HepG2 (cell line): ENCODE measurements around the gene RBP5. TPM values are rescaled to one million over a fixed set of nuclear protein-coding genes. Genes with fewer than 3 reads are reported as not detected.

Experiments
- ATAC-seq: fragments of 200-7000 bp; cut with Tn5 transposase; 3 replicates; pipeline ENCODE4 v1.9.1; 2020; ENCODE audit warnings: mild to moderate bottlenecking, moderate library complexity
- BruUV-seq: library from RNA; stranded (reverse); fragments of 400-500 nt; replicated peaks from 2 replicates; lab custom pipeline; 2021; lab: Mats Ljungman, UMichigan
- CTCF ChIA-PET: fragments of 300-600 bp; formaldehyde crosslinking; extraction: SDS; loops from one replicate; lab custom pipeline; 2021; ENCODE audit warnings: low total read pairs, inconsistent platforms, low intra/inter-chr PET ratio; lab: Yijun Ruan, JAX
- POLR2A ChIA-PET: fragments of 350-600 bp; sonication (Branson Sonifier 250); formaldehyde crosslinking; loops from one replicate; lab custom pipeline; 2020; ENCODE audit warnings: antibody characterized with exemption, inconsistent platforms; lab: Yijun Ruan, JAX
- DNase-seq: peaks from one replicate; pipeline ENCODE4 v3.0.0-alpha.2; 2015; ENCODE audit warnings: low spot score
- FAIRE-seq: peaks from 3 replicates; lab custom pipeline; 2011; peaks lifted over from hg19 to GRCh38; lab: Jason Lieb, UNC
- H2AFZ ChIP-seq: one replicate; pipeline ENCODE4 v1.6.1; 2011; ENCODE audit warnings: low read length, inconsistent platforms
- H3K27ac ChIP-seq: fragments of 300-600 bp; 3 replicates; pipeline ENCODE4 v1.8.0; 2011; ENCODE audit warnings: mixed run types, mild to moderate bottlenecking, mixed read lengths, low read length, inconsistent platforms; ENCODE audit not compliant: insufficient read depth; ENCODE audit errors: extremely low read length
- H3K27me3 ChIP-seq, 2 experiments: fragments of 200-600 bp in 1 of 2; 2 replicates in 1 of 2; 3 replicates in 1 of 2; pipeline versions ENCODE4 v1.6.0 to v1.8.0; 2011; ENCODE audit warnings: low read length in 2 of 2, mild to moderate bottlenecking in 2 of 2, moderate library complexity in 2 of 2, inconsistent platforms in 1 of 2; ENCODE audit not compliant: insufficient read depth in 2 of 2, control insufficient read depth in 1 of 2
- H3K36me3 ChIP-seq, 2 experiments: fragments of 200-600 bp in 1 of 2; replicated peaks in 1 of 2; 2 replicates in 1 of 2; 3 replicates in 1 of 2; pipeline versions ENCODE4 v1.5.1 to v1.8.0; 2011; ENCODE audit warnings: low read length in 2 of 2, inconsistent platforms in 1 of 2; ENCODE audit not compliant: insufficient read depth in 2 of 2, control insufficient read depth in 1 of 2
- H3K4me1 ChIP-seq: 2 replicates; pipeline ENCODE4 v1.5.1; 2012; ENCODE audit warnings: low read length, inconsistent platforms; ENCODE audit not compliant: insufficient read depth
- H3K4me2 ChIP-seq: 2 replicates; pipeline ENCODE4 v1.6.0; 2011; ENCODE audit warnings: low read depth, low read length, inconsistent platforms
- H3K4me3 ChIP-seq, 3 experiments: fragments of 200-600 bp in 1 of 3; sonication (generic), shearing (Covaris generic) in 1 of 3; replicated peaks in 1 of 3; 2 replicates each; pipeline ENCODE4 v1.5.1; 2011 to 2016; ENCODE audit warnings: low read length in 3 of 3, inconsistent platforms in 2 of 3, low read depth in 2 of 3, mild to moderate bottlenecking in 2 of 3, control low read depth in 1 of 3, mixed read lengths in 1 of 3; ENCODE audit not compliant: insufficient read depth in 1 of 3
- H3K79me2 ChIP-seq: one replicate; pipeline ENCODE4 v1.6.1; 2011; ENCODE audit warnings: low read length, inconsistent platforms; ENCODE audit not compliant: insufficient read depth
- H3K9ac ChIP-seq: 2 replicates; pipeline ENCODE4 v1.6.0; 2011; ENCODE audit warnings: mild to moderate bottlenecking, low read depth, low read length, inconsistent platforms; ENCODE audit not compliant: insufficient read depth
- H3K9me3 ChIP-seq: 2 replicates; pipeline ENCODE4 v1.5.1; 2012; ENCODE audit warnings: mild to moderate bottlenecking, low read length
- H4K20me1 ChIP-seq: 2 replicates; pipeline ENCODE4 v1.6.0; 2011; ENCODE audit warnings: inconsistent platforms, mild to moderate bottlenecking, low read length, moderate library complexity; ENCODE audit not compliant: insufficient read depth
- KDM4B ChIP-seq: sonication (generic); formaldehyde crosslinking; IDR thresholded peaks from 2 replicates; pipeline ENCODE4 v1.4.0; 2020; ENCODE audit warnings: missing genetic modification reagents
- KLF6 ChIP-seq: IDR thresholded peaks from 2 replicates; pipeline ENCODE4 v1.8.0; 2016; ENCODE audit warnings: missing biosample characterization, missing genetic modification reagents
- SP140L ChIP-seq: sonication (generic); formaldehyde crosslinking; IDR thresholded peaks from 2 replicates; pipeline ENCODE4 v1.4.0; 2020; ENCODE audit warnings: missing genetic modification reagents, borderline replicate concordance
- ZNF451 ChIP-seq: sonication (generic); formaldehyde crosslinking; IDR thresholded peaks from 2 replicates; pipeline ENCODE4 v1.5.0; 2020; ENCODE audit warnings: mild to moderate bottlenecking, missing genetic modification reagents
- ZNF549 ChIP-seq: sonication (generic); formaldehyde crosslinking; IDR thresholded peaks from 2 replicates; pipeline ENCODE4 v1.5.0; 2020; ENCODE audit warnings: missing genetic modification reagents
- ZNF614 ChIP-seq: IDR thresholded peaks from 2 replicates; pipeline ENCODE4 v1.6.1; 2018; ENCODE audit warnings: missing biosample characterization, missing genetic modification reagents, inconsistent platforms, borderline replicate concordance
- ZSCAN22 ChIP-seq: sonication (generic); formaldehyde crosslinking; IDR thresholded peaks from 2 replicates; pipeline ENCODE4 v1.4.0; 2020; ENCODE audit warnings: mild to moderate bottlenecking, missing genetic modification reagents
- WGBS: methylation state at CpG from one replicate; pipeline ENCODE4 v1.1.6; 2017; ENCODE audit warnings: low lambda C conversion rate; 5-methylcytosine and 5-hydroxymethylcytosine counted together
- in situ Hi-C: cut with HindIII; loops from 2 replicates; pipeline ENCODE4 v1.10.0; 2017; ENCODE audit warnings: low pct_unique_long_range_greater_than_20kb; ENCODE audit not compliant: extremely low pct_ligation_motif_present
- intact Hi-C: fragments of 100-400 bp; cut with micrococcal nuclease; formaldehyde crosslinking; loops from one replicate; pipeline ENCODE4 v1.10.0; 2022; ENCODE audit not compliant: unreplicated experiment
- polyA plus RNA-seq, 8 experiments: library from polyadenylated mRNA; depleted of rRNA in 3 of 8; stranded (reverse) in 7 of 8; unstranded in 1 of 8; fragments of >200 nt; fragmentation: Illumina TruSeq in 4 of 8; extraction: Trizol in 4 of 8; gene quantifications; 2 replicates each; pipeline versions ENCODE4 v1.2.1 to v1.2.3, GENCODE V29; 2011 to 2016; ENCODE audit warnings: low read depth in 4 of 8, missing spikeins in 1 of 8, mixed read lengths in 1 of 8; ENCODE audit not compliant: insufficient read depth in 1 of 8
- total RNA-seq, 5 experiments: library from RNA; depleted of rRNA; stranded (reverse); fragments of >200 nt; fragmentation: Illumina TruSeq; extraction: Trizol; gene quantifications; 2 replicates each; pipeline ENCODE4 v1.2.3, GENCODE V29; 2016; ENCODE audit warnings: low read depth in 1 of 5
- TF ChIP-seq, protein P1 (sequence below): sonication (generic); formaldehyde crosslinking; IDR thresholded peaks from 2 replicates; pipeline ENCODE4 v1.5.1; 2020; ENCODE audit warnings: missing genetic modification reagents, mild to moderate bottlenecking, borderline replicate concordance
- TF ChIP-seq, protein P2 (sequence below): sonication (generic); formaldehyde crosslinking; IDR thresholded peaks from 2 replicates; pipeline ENCODE4 v1.8.1; 2023; ENCODE audit warnings: mild to moderate bottlenecking, missing genetic modification reagents

Gene RBP5
- total and polyA plus RNA-seq, 2 of the 13 experiments (the other 11 are each of a cell fraction or from before 2014, with no cell fraction given): 13.8 to 19.8 TPM

DNA sequence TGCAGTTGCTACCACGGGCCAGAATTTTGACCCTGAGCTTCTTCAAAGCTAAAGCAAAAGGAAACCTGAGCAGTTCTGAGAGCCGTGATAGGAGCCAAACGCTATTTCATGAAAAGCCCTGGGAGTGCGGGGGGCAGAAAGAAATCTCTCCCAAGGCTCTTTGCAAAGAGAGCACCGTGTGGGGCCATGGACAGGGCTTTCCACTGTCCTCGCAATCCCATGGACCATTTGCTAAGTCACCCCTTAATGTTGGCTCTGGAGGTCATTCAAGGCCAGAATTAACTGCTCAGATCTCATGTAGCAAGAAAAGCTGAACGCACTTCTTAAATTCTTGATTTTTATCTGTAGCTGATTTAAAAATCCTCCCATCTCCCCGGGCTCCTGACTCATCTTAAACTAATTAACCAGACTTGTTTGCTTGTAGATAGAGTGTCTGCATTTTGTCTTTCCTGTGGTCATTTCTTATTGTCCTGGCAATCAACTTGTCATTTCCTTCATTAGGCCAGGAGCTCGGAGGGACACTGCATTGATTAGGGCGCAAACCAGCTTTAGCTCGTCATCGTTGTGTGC lies 26.3 kb upstream of the RBP5 start (continued):
- TF ChIP-seq KLF6 (no peak), ZSCAN22 (CRISPR knock-in tag) (no peak), KDM4B (CRISPR knock-in tag) (no peak)
- TF ChIP-seq, protein P1, sequence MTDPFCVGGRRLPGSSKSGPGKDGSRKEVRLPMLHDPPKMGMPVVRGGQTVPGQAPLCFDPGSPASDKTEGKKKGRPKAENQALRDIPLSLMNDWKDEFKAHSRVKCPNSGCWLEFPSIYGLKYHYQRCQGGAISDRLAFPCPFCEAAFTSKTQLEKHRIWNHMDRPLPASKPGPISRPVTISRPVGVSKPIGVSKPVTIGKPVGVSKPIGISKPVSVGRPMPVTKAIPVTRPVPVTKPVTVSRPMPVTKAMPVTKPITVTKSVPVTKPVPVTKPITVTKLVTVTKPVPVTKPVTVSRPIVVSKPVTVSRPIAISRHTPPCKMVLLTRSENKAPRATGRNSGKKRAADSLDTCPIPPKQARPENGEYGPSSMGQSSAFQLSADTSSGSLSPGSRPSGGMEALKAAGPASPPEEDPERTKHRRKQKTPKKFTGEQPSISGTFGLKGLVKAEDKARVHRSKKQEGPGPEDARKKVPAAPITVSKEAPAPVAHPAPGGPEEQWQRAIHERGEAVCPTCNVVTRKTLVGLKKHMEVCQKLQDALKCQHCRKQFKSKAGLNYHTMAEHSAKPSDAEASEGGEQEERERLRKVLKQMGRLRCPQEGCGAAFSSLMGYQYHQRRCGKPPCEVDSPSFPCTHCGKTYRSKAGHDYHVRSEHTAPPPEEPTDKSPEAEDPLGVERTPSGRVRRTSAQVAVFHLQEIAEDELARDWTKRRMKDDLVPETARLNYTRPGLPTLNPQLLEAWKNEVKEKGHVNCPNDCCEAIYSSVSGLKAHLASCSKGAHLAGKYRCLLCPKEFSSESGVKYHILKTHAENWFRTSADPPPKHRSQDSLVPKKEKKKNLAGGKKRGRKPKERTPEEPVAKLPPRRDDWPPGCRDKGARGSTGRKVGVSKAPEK (CRISPR knock-in tag): no peak
- TF ChIP-seq, all 625 proteins: peak for 0

DNA sequence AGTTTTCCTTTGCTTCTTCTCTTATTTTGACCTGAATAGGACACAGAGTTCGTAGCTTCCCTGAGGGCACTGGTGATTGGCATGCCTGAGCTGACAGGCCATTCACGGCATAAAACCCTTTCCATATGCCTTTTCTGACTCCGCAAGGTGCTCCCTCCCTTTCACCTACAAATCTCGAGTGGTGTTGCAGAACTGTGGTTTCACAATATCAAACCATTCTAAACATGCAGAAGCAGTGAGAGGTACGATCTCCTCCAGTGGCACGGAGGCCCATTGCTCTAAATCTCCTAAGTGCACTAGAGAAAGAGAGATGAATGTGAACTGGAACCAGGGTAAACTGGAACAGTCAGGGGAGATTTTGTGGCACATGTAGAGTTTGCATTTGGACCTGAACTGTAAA lies 25.4 kb upstream of the RBP5 start:
- intact Hi-C loops (no loop called here), in situ Hi-C loops (no loop called here)
- no peak overlapping the region for H2AFZ ChIP-seq
- no peaks in the 10 kb centered on the region for H3K4me1 ChIP-seq
- BruUV-seq: no TSS peak
- peaks cover 34 to 47% of the 10 kb centered on the region in 2 experiments; a peak in 4 of 5 replicates for H3K36me3 ChIP-seq
- H3K27me3 ChIP-seq: no peaks in the 10 kb centered on the region
- H3K9ac ChIP-seq: no peak overlapping the region
- FAIRE-seq (no peak), ATAC-seq (no peak), DNase-seq (no peak)
- no peak overlapping the region for H3K4me3 ChIP-seq
- no peaks in the 10 kb centered on the region for H4K20me1 ChIP-seq
- no peak overlapping the region for H3K4me2 ChIP-seq
- H3K27ac ChIP-seq: no peak overlapping the region
- no peaks in the 10 kb centered on the region for H3K79me2 ChIP-seq
- WGBS: 87% methylated on average over 6 of the region's 6 CpGs
- TF ChIP-seq, protein P2, sequence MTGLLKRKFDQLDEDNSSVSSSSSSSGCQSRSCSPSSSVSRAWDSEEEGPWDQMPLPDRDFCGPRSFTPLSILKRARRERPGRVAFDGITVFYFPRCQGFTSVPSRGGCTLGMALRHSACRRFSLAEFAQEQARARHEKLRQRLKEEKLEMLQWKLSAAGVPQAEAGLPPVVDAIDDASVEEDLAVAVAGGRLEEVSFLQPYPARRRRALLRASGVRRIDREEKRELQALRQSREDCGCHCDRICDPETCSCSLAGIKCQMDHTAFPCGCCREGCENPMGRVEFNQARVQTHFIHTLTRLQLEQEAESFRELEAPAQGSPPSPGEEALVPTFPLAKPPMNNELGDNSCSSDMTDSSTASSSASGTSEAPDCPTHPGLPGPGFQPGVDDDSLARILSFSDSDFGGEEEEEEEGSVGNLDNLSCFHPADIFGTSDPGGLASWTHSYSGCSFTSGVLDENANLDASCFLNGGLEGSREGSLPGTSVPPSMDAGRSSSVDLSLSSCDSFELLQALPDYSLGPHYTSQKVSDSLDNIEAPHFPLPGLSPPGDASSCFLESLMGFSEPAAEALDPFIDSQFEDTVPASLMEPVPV (CRISPR knock-in tag): no peak
- TF ChIP-seq ZNF614 (CRISPR knock-in tag) (no peak), ZNF451 (CRISPR knock-in tag) (no peak), ZNF549 (CRISPR knock-in tag) (no peak), SP140L (CRISPR knock-in tag) (no peak)
- H3K9me3 ChIP-seq: no peaks in the 10 kb centered on the region
- CTCF ChIA-PET: no interaction called here
- POLR2A ChIA-PET: no interaction called here
